Liver (tissue), 9 donors: ENCODE results near the gene FAM186B. TPM values are rescaled to one million over a fixed set of nuclear protein-coding genes. Genes with fewer than 3 reads are reported as not detected.

Experiments used
- DNase-seq: peaks from one replicate; pipeline ENCODE4 v3.0.0-alpha.2; 2017; ENCODE audit warnings: low spot score
- H3K27ac ChIP-seq, 2 donors: one replicate each; pipeline ENCODE4 v1.7.0; 2013; ENCODE audit warnings: inconsistent platforms in 2 of 2, low read length in 2 of 2, control low read depth in 1 of 2, low read depth in 1 of 2, mild to moderate bottlenecking in 1 of 2
- H3K27me3 ChIP-seq, 4 donors: one replicate each; pipeline versions ENCODE4 v1.6.1 to v1.7.0; 2013; ENCODE audit warnings: low read length in 3 of 4, inconsistent platforms in 1 of 4, mild to moderate bottlenecking in 1 of 4, moderate library complexity in 1 of 4; ENCODE audit not compliant: control insufficient read depth in 4 of 4, insufficient read depth in 4 of 4
- H3K36me3 ChIP-seq, 4 donors: one replicate each; pipeline versions ENCODE4 v1.6.1 to v1.7.0; 2013; ENCODE audit warnings: low read length in 3 of 4, mild to moderate bottlenecking in 3 of 4, low read depth in 1 of 4, moderate library complexity in 1 of 4; ENCODE audit not compliant: control insufficient read depth in 4 of 4, insufficient read depth in 3 of 4
- H3K4me1 ChIP-seq, 4 donors: one replicate each; pipeline versions ENCODE4 v1.6.1 to v1.7.0; 2013; ENCODE audit warnings: low read length in 3 of 4, mild to moderate bottlenecking in 3 of 4, moderate library complexity in 1 of 4; ENCODE audit not compliant: control insufficient read depth in 4 of 4, insufficient read depth in 4 of 4
- H3K4me3 ChIP-seq, 3 donors: one replicate each; pipeline versions ENCODE4 v1.6.1 to v1.7.0; 2013; ENCODE audit warnings: low read length in 3 of 3, control low read depth in 1 of 3, low read depth in 1 of 3, mild to moderate bottlenecking in 1 of 3
- H3K9ac ChIP-seq, 2 donors: one replicate each; pipeline ENCODE4 v1.7.0; 2013; ENCODE audit warnings: low read length in 2 of 2, mild to moderate bottlenecking in 2 of 2, moderate library complexity in 2 of 2, control low read depth in 1 of 2, low read depth in 1 of 2
- H3K9me3 ChIP-seq, 4 donors: one replicate each; pipeline versions ENCODE4 v1.6.1 to v1.7.0; 2013; ENCODE audit warnings: low read length in 3 of 4; ENCODE audit not compliant: control insufficient read depth in 4 of 4
- ATF3 ChIP-seq: IDR thresholded peaks from 2 replicates; pipeline ENCODE4 v1.6.1; 2016; ENCODE audit warnings: antibody characterized with exemption
- CTCF ChIP-seq: fragments of 150-350 bp; IDR thresholded peaks from 2 replicates; pipeline ENCODE4 v1.5.1; 2017; ENCODE audit warnings: improper control_type of control experiment, low read depth, low read length; ENCODE audit not compliant: missing input control
- EGR1 ChIP-seq, 2 donors: IDR thresholded peaks; 2 replicates each; pipeline ENCODE4 v1.6.1; 2016 to 2018; ENCODE audit warnings: antibody characterized with exemption in 2 of 2, low read depth in 2 of 2
- FOXA1 ChIP-seq: IDR thresholded peaks from 2 replicates; pipeline ENCODE4 v1.6.1; 2016; ENCODE audit warnings: antibody characterized with exemption
- FOXA2 ChIP-seq: IDR thresholded peaks from 2 replicates; pipeline ENCODE4 v1.6.1; 2016; ENCODE audit warnings: antibody characterized with exemption
- HNF4A ChIP-seq, 2 donors: conservative IDR thresholded peaks; 2 replicates each; pipeline ENCODE4 v1.6.1; 2016; ENCODE audit warnings: antibody characterized with exemption in 2 of 2, mild to moderate bottlenecking in 2 of 2
- HNF4G ChIP-seq: IDR thresholded peaks from 2 replicates; pipeline ENCODE4 v1.6.1; 2016; ENCODE audit warnings: antibody characterized with exemption
- JUND ChIP-seq, 2 donors: IDR thresholded peaks; 2 replicates each; pipeline ENCODE4 v1.6.1; 2016; ENCODE audit warnings: antibody characterized with exemption in 2 of 2
- MAX ChIP-seq: IDR thresholded peaks from 2 replicates; pipeline ENCODE4 v1.6.1; 2016; ENCODE audit warnings: antibody characterized with exemption
- NR2F2 ChIP-seq: IDR thresholded peaks from 2 replicates; pipeline ENCODE4 v1.6.1; 2016; ENCODE audit warnings: antibody characterized with exemption
- RXRA ChIP-seq, 2 donors: IDR thresholded peaks; 2 replicates each; pipeline ENCODE4 v1.6.1; 2017 to 2018; ENCODE audit warnings: antibody characterized with exemption in 2 of 2, mild to moderate bottlenecking in 1 of 2
- SP1 ChIP-seq: IDR thresholded peaks from 2 replicates; pipeline ENCODE4 v1.6.1; 2018; ENCODE audit warnings: antibody characterized with exemption, mild to moderate bottlenecking
- TAF1 ChIP-seq: conservative IDR thresholded peaks from 2 replicates; pipeline ENCODE4 v1.6.1; 2016; ENCODE audit warnings: antibody characterized with exemption, mild to moderate bottlenecking
- YY1 ChIP-seq: IDR thresholded peaks from 2 replicates; pipeline ENCODE4 v1.6.1; 2016; ENCODE audit warnings: antibody characterized with exemption, mild to moderate bottlenecking
- ZBTB33 ChIP-seq: IDR thresholded peaks from 2 replicates; pipeline ENCODE4 v1.6.1; 2016; ENCODE audit warnings: antibody characterized with exemption
- WGBS: extraction: QIAGEN DNeasy Blood & Tissue Kit; methylation state at CpG from one replicate; pipeline ENCODE4 v1.1.7; 2013; 5-methylcytosine and 5-hydroxymethylcytosine counted together
- polyA plus RNA-seq, 2 donors: library from polyadenylated mRNA; stranded (reverse) in 1 of 2; unstranded in 1 of 2; fragments of 200-250 nt in 1 of 2; fragments of >200 nt in 1 of 2; fragmentation: Nextera tagmentation in 1 of 2; extraction: Ambion mirVana in 1 of 2; gene quantifications; one replicate each; pipeline versions ENCODE4 v1.2.1 to v1.2.3, GENCODE V29; 2013 to 2015
- total RNA-seq, 2 donors: library from RNA; depleted of rRNA; stranded (reverse); fragments of >200 nt; gene quantifications; one replicate each; pipeline ENCODE4 v1.2.3, GENCODE V29; 2014
- donor health status: healthy.
- donor health status: healthy.
- donor health status: healthy.
- donor health status: healthy.
- donor health status: healthy.

FAM186B gene
- total and polyA plus RNA-seq, 4 donors: 0.19 to 0.84 (median 0.42) TPM

GRCh38 chr12:49636574-49636973 is 31.1 kb upstream of the FAM186B start:
- no peak for DNase-seq
- no peaks in the 10 kb centered on the region for H3K4me1 ChIP-seq
- H3K4me3 ChIP-seq: no peak overlapping the region
- WGBS: 92% methylated on average over 13 of the region's 13 CpGs
- H3K36me3 ChIP-seq: peaks cover 0 to 2% (median 0%) of the 10 kb centered on the region in 4 donors
- no peak overlapping the region for H3K9ac ChIP-seq
- TF ChIP-seq ZBTB33: no peak
- no peak for TF ChIP-seq HNF4G
- no peak for TF ChIP-seq ATF3
- no peak for TF ChIP-seq FOXA2
- TF ChIP-seq SP1: no peak
- no peak for TF ChIP-seq TAF1
- no peak for TF ChIP-seq HNF4A (conservative IDR thresholded peaks at IDR 0.05)
- TF ChIP-seq FOXA1: no peak
- TF ChIP-seq EGR1 (IDR thresholded peaks at IDR 0.05; ENCODE audit: low read depth in 2 of 2): no peak
- TF ChIP-seq NR2F2: no peak
- no peak for TF ChIP-seq CTCF
- no peak for TF ChIP-seq MAX
- no peak for TF ChIP-seq JUND (IDR thresholded peaks at IDR 0.05)
- TF ChIP-seq YY1: no peak
- H3K27ac ChIP-seq: no peak overlapping the region
- H3K9me3 ChIP-seq: no peaks in the 10 kb centered on the region
- H3K27me3 ChIP-seq: no peaks in the 10 kb centered on the region

GRCh38 chr12:49635656-49636055 is 30.2 kb upstream of the FAM186B start:
- TF ChIP-seq FOXA2: no peak
- no peak for TF ChIP-seq FOXA1
- no peak for TF ChIP-seq YY1
- TF ChIP-seq EGR1 (IDR thresholded peaks at IDR 0.05; ENCODE audit: low read depth in 2 of 2): no peak
- TF ChIP-seq RXRA (IDR thresholded peaks at IDR 0.05): no peak
- no peak for TF ChIP-seq JUND (IDR thresholded peaks at IDR 0.05)
- no peak for TF ChIP-seq ZBTB33
- TF ChIP-seq HNF4A (conservative IDR thresholded peaks at IDR 0.05): no peak
- WGBS: 93% methylated on average over 4 of the region's 4 CpGs
- Histone ChIP-seq H3K9me3 (no peaks in the 10 kb centered on the region), H3K27me3 (no peaks in the 10 kb centered on the region), H3K4me1 (no peaks in the 10 kb centered on the region), H3K27ac (no peak overlapping the region), H3K4me3 (no peak overlapping the region), H3K36me3 (peaks cover 0 to 2% (median 0%) of the 10 kb centered on the region in 4 donors), H3K9ac (no peak overlapping the region)
- no peak for DNase-seq
